HG03469 (cell line): Measurements from ENCODE around the gene NFKBIB.

Experiments
- ATAC-seq: cut with Tn5 transposase; IDR thresholded peaks from one replicate; pipeline ENCODE4 v1.9.1; 2021; ENCODE audit warnings: mild to moderate bottlenecking, moderate library complexity, moderate number of reproducible peaks; ENCODE audit not compliant: unreplicated experiment

NFKBIB gene

GRCh38 chr19:38901683-38902082, 1.9 kb downstream of the NFKBIB start:
- no peak for ATAC-seq

DNA sequence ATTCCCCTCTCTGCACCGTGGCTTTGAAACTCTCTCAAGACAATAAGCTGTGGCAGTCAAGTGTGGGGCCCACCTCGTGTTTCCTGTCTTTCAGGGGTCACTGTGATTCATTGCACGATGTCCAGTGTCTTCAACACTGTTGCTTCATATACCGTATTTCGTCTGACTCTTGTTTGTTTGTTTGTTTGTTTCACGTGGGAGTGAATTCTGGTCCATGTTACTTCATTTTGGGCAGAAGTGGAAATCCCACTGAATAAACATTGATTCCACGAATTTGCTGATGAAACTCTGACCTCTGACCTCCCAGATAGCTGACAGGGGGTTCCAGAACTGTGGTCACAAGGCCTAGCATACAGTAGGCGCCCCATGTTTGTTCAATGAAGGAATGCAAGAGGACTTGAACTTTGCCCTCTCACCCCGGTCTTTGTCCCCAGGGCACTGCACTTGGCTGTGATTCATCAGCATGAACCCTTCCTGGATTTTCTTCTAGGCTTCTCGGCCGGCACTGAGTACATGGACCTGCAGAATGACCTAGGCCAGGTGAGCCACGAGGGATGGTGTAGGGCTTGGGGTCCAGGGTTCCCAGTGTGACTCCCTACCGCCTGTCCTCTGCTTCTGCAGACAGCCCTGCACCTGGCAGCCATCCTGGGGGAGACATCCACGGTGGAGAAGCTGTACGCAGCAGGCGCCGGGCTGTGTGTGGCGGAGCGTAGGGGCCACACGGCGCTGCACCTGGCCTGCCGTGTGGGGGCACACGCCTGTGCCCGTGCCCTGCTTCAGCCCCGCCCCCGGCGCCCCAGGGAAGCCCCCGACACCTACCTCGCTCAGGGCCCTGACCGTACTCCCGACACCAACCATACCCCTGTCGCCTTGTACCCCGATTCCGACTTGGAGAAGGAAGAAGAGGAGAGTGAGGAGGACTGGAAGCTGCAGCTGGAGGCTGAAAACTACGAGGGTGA, 5.1 kb downstream of the NFKBIB start:
- no peak for ATAC-seq

GRCh38 chr19:38905620-38906019, 5.9 kb downstream of the NFKBIB start:
- ATAC-seq = no peak

- no peak for ATAC-seq
Observed at GRCh38 chr19:38907227-38907626, 7.5 kb downstream of the NFKBIB start.

GRCh38 chr19:38907670-38908069, 7.9 kb downstream of the NFKBIB start:
- no peak for ATAC-seq

DNA sequence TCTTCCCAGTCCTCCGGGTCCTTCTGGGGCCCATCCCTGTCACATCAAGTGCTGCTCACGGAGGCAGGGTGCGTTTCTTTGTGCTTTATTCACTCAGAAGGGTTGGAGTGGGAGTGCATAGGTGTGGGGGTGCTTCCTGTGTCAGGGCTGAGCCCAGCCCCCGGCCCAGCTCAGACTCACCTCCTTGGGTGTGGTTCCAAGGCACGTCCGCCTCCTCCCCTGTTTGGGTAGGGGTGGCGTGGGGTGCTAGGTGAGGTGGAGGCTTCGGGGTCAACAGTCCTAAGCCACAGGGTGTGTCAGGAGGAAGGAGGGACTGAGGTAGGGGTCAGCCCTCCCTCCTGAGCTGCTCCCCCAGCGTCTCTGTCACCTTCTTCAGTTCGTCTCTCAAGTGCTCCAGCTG, 9.1 kb downstream of the NFKBIB start:
- no peak for ATAC-seq

- ATAC-seq = no peak
Observed at GRCh38 chr19:38910488-38910887, 10.7 kb downstream of the NFKBIB start.

DNA sequence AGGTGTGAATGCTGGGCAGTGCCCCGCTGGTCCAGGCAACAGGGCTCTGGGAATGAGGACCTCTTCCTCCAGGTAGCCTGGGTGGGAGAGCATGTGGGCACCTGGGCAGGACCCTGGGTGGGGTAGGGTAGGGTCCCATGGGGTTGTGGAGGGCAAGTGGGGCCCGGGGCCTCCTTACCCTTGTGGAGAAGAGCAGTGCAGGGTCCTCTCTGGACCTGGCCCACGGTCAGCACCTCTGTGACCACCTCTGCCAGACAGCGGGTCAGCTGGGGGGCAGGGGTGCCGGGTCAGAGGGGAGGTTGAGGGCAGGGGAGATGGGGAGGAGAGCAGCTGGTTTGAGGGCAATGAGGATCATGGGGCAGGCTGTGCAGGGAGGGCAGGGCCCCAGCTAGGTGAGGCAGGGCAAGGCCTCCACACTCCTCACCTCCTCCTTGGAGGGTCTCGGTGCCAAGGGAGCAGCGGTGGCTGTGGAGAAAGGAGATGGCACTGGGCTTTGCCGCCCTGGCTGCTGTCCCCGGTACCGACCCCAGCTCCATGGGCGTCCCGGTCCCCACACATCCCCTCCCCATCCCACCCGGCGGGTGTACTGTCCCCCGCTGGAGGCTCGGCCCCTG, 11.7 kb downstream of the NFKBIB start:
- no peak for ATAC-seq

- no peak for ATAC-seq
Observed at GRCh38 chr19:38912600-38913514, 13.1 kb downstream of the NFKBIB start.

DNA sequence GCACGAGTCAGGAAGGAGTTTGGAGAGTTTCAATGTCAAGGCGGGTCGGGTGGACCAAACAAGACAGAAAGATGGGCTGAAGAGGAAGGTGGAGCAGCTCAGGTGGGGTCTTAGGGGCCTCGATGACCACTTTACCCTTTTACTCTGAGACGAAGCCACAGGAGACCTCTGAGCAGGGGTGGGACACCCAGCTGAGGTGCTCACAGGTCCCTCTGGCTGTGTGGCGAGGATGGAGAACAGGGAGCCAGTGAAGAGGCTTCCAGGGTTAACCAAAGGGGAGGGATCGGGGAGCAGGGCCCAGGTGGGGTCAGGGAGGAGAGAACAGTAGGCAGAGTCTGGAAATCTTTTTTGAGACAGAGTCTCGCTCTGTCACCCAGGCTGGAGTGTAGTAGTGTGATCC, 14.2 kb downstream of the NFKBIB start:
- ATAC-seq = no peak

DNA sequence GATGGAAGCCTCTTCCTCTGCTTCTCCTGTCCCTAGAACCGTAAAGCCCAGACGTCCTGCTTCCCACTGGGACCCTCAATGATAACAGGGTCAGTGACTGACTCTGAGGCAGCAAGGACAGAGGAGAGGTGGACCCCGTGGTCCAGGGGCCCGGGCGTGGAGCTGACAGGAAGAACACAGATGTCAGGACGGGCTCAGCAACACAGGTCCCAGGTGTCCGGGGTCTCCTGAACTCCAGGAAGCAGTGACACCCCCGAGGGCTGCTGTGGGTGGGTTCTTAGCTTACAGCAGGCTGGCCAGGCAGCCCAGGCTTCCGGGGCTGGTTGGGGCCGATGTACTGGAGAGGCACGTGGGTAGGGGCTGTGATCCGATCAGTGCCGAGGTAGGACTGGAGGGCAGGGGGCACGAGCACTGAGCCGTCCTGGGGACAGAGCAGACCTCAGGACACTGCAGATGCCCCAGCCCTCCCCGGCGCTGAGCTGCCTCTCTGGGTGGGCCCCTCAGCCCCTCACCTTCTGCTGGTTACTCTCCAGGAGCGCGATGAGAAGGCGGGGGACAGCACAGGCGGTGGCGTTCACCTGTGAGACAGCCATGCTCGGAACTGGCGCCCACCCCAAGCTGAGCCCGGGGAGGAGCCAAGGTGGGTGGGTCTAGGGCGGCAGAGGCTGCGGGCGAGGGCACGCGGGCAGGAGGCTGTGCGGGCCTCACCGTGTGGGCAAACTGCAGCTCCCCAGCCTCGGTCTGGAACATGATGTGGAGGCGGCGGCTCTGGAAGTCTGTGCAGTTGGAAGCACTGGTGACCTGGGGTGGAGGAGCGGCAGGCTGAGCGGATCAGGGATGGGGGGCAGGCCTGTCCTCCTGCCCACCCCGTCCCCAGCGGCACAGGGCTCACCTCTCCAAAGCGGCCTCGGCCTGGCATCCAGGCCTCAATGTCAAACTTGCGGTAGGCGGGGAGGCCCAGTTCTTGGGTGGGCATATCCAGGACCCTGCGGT, 15.9 kb downstream of the NFKBIB start:
- ATAC-seq = no peak

DNA sequence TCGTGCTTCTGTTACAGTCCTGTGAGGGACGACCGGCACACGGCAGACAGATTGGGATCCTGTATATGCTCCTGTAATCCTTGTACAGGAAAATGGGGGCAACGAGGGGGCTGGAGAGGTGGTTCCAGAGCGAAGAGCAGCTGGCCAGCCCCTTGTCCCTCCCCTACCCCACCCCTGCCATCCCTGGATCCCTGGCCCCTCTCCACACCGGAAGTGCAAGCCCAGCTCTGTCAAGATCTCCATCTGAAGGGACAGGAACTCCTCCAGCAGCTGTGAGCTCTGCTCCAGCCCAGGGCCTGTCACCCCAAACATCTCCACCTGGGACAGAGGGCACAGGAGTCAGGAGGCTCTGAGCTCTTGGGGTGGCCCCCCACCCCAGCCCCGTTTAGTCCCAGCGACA, 17.7 kb downstream of the NFKBIB start:
- no peak for ATAC-seq

GRCh38 chr19:38917921-38918491, 18.2 kb downstream of the NFKBIB start:
- no peak for ATAC-seq

- no peak for ATAC-seq
Observed at GRCh38 chr19:38918526-38918925, 18.8 kb downstream of the NFKBIB start.

- ATAC-seq = no peak
Observed at GRCh38 chr19:38919837-38920601, 20.2 kb downstream of the NFKBIB start.

- ATAC-seq = no peak
Observed at GRCh38 chr19:38920602-38921419, 21.0 kb downstream of the NFKBIB start.

DNA sequence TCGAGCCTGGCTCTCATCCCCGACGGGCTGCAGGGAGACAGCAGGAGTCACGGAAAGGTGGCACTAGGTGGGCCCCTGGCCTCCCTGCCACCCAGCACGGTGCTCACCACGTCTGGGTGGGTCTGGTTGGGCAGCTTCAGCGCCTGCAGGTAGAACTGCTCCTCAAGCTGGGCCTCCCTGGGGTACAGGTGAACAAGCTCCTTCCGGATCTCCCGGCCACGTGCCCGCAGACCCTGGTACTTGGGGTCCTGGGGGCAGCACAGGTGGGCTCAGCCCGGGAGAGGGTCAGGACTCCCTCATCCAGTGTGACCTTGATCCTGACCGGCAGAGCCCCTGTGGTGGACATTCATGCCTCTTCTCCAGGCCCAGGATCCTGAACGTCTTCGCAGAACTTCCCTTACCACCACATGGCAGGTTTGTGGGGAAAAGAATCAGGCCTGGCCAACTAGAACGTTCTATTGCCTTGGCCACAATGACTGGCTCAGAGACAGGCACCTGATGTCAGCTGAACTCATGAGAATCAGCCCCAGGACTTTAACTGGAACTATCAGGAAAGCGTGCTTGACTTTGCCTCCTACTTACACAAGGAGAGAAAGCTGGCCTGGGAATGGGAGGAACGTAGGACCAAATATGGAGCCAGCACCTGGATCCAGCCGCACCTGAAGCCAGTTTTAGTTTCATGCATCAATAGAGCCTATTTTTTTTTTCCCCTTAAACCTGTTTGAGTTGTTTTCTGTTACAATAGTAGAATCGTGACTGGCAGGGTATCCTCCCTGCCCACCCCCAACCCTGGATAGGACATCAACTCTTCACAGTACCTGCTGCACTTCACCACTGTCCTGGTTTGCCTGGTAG, 21.9 kb downstream of the NFKBIB start:
- no peak for ATAC-seq
